GM12801 (cell line): ENCODE measurements around the gene MRPS25.
A peak's percentile ranks its signal among the peaks of the same experiment; 100 is the strongest.

Source experiments
- TF ChIP-seq, protein P1 (sequence below): IDR thresholded peaks from one replicate; pipeline ENCODE4 v1.5.1; 2011; ENCODE audit warnings: control low read depth; ENCODE audit not compliant: insufficient read length; ENCODE audit errors: extremely low read depth

Gene MRPS25

DNA sequence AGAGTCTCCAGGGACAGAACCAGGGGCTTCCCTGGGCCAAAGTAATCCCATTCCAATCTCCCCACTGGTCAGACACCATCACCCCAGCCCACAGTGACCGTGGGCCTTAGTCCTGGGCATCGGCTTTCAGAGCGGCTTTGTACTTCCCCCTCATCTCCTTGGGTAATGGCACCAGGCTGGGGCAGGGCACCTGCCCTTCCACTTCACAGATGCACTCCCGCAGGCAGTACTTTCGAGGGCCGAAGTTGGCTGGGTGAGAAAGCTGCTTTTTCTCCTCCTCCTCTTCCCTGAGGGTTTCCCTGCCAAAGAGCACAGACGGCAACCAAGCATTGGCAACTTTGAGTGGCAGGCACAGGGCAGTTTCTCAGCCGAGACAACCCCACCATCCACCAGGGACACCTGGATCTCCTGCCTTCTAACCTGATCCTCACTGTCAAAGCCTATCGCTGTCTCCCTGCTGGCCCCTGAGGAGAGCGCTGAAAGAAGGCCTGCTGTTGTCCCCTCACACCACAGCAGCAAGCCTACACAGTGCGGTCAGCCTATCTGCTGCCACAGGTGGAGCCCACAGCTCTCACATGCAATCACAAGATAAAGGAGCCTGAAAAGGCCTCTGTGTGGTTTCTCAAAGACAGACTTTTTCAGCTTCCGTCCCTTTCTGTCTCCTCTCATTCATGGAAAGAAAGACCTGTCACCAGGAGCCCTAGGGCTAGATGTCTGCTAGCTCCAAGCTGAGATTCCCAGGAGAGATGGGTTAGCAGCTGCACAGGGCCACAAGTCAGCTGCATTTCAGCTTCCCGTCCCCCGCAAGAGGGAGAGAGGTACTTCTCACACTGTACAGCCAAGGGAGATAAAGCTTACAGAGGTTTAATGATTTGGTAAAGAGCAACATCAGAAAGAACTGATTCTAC, 12.5 kb downstream of the MRPS25 start:
- TF ChIP-seq, protein P1, sequence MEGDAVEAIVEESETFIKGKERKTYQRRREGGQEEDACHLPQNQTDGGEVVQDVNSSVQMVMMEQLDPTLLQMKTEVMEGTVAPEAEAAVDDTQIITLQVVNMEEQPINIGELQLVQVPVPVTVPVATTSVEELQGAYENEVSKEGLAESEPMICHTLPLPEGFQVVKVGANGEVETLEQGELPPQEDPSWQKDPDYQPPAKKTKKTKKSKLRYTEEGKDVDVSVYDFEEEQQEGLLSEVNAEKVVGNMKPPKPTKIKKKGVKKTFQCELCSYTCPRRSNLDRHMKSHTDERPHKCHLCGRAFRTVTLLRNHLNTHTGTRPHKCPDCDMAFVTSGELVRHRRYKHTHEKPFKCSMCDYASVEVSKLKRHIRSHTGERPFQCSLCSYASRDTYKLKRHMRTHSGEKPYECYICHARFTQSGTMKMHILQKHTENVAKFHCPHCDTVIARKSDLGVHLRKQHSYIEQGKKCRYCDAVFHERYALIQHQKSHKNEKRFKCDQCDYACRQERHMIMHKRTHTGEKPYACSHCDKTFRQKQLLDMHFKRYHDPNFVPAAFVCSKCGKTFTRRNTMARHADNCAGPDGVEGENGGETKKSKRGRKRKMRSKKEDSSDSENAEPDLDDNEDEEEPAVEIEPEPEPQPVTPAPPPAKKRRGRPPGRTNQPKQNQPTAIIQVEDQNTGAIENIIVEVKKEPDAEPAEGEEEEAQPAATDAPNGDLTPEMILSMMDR, result no peak

DNA sequence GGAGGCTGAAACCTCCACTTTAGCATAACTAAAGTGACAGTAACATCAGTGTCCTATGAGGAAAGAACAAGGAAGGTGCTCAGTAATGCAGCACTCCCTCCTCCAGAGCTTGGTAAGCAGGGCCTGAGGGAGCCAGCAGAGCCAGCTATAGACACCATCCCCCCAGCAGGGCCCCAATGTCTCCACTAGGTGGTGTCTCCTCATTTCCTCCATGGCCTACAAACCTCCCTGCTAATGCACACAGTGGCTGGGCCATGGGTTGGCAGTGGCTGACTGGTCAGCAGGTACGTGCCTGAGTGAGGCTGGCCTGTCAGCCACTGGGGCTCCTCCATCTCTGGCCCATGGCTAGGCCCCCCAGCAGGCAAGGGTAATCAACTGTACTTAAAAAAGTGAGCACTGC, 13.6 kb downstream of the MRPS25 start:
- TF ChIP-seq, protein P1, result peak; percentile 73

DNA sequence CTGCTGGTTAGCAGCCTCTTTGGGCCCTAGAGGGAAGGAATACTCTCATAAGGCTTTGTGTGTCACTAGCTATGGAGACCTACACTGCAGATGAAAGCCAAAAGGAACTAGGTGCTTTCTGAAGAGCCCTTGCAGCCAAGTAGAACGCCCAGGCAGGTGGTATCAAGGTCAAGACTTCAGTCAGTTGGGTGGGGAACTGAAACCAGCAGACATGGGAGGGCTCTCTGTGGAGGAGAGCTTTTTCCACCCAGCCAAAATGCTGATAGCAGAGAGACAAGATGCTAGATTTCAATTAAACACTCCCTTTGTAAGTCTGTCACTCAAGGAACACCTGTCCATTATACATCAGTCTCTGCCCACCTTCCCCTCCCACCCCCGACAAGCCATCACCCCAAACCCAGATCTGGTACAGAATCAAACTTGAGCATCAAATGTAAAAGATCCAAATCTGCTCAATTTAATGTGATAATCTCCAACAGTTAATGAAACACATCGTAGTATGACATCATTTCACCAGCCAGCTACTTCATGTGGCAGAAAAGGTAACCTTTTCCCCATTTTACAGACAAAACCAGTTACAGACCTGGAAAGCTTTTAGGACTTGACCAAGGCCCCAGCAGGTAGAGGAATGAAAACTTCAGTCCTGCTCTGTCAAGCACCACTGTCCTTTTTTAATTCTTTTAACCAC, 14.6 kb downstream of the MRPS25 start:
- TF ChIP-seq, protein P1, result no peak

DNA sequence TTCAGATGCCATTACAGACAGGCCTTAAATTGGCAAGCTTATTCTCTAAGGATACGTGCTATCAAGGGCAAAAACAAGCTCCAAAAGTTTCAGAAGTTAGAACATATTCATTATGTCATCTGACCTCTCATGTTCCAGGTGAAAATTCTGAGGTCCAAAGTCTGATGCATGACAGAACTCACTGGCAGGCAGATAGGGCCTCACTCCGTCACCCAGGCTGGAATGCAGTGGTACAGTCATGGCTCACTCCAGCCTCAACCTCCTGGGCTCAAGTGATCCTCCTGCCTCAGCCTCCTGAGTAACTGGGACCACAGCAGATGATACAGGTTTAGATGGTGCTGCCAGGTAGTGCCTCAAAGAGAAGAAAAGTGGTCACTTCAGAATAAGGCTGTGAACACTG, 15.5 kb downstream of the MRPS25 start:
- TF ChIP-seq, protein P1, result no peak

DNA sequence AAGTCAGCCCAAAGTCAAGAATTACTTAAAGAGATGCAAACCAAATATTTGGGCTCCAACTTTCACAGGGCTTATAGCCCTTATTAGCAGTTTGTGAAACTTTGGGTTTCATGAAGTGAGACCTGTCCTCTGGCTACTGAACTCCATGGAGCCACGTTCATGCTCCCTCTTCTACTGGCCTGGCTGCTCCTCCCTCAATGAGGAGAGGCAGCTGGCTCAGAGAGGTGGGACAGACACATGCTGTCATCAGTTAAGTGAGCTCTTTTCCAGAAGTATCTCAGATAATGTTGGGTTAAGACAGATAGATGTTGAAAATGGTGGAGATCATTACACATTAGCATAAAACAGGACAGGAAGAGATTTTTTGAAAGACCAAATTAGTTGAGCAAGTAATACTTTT, 19.4 kb downstream of the MRPS25 start:
- TF ChIP-seq, protein P1, result no peak

DNA sequence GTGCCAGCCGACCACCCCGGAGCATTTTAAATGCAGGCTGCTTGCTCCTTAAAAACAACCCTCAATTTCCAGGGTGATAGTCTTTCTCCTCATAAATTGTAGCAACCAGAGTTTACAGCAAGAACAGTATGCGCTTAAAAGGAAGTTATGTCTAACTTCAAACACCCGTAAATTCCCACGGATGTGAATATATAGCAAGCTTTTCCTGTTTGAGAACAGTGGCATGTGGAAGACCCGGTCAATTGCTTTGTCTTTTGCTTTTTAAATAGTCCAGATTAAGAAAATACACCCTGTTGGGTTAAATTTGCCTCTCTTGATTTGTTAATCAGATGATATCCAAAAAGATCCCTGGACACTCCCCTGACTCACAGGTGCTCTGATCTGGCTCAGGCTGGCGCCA, 20.8 kb downstream of the MRPS25 start:
- TF ChIP-seq, protein P1, result no peak

DNA sequence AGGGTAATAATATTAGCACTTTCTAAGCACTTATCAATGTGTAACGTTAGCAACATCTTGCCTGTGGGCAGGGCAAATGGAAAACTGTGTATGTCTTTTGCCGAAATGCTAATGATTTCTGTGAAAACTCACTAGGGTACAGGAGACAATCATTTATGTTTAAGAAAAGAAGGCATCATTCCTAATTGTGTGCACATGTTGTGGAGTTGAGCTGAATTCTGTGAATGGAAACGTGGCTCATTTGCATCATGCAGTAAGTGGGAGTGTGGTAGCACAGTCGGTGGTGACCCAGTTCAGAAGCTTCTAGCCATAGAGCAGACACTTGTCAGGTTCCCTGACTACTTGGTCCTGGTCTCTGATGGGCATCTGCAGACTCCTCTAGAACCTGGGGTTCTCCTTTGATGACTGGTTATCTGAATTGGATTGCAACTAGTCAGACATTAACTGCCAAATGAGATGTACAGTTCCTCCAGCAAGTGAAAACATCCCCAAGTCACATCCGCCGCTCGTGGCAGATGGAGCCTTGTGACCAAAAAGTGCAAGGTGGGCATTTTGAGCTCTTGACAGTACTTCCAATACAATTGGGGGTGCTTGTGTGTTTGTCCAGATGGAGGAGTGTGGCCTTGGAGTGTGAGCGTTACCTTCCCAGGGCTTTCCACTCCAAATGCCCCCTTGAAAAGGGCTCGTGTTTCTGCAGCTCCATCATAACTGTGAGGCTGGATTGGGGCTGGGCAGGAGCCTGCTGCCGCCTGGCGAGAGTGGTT, 21.5 kb downstream of the MRPS25 start:
- TF ChIP-seq, protein P1, result no peak
